Activated CD8-positive, alpha-beta memory T cell treated with anti-CD3 and anti-CD28 coated beads for 1 hour (primary cell): ENCODE data around the gene MDFIC.

ENCODE experiments used
- DNase-seq, 2 donors: peaks; one replicate each; pipeline ENCODE4 v3.0.0-alpha.2; 2020; ENCODE audit warnings: low read depth in 1 of 2; ENCODE audit errors: extremely low read depth in 1 of 2

The MDFIC gene

DNA sequence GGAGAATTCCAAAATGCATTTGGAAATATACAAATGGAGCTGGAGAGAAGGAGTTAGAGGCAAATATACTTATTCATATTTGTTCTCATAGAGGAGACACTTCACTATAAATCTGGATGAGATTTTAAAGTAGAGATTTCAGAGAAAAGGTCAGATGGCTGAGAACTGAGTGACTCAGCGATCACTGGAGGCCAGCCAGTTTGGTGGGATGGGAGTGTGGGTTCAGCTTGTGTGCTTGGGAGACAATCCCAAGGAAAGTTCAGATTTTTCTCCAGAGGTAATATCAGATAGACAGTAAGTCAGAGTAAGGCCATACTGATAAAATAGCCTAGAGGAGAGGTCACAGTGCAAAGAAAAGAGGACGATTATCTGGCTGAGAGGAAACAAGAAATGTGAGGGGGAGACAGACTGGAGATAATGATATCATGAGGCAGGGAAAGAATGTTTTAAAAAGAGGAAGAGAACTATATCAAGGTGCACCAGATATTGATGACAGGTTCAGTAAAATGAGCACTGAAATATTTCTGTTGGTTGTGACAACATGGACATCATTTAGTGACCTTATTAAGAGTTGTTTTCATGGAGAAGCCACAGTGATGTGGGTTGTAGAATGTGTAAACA, 67.0 kb downstream of the MDFIC start:
- DNase-seq: no peak

DNA sequence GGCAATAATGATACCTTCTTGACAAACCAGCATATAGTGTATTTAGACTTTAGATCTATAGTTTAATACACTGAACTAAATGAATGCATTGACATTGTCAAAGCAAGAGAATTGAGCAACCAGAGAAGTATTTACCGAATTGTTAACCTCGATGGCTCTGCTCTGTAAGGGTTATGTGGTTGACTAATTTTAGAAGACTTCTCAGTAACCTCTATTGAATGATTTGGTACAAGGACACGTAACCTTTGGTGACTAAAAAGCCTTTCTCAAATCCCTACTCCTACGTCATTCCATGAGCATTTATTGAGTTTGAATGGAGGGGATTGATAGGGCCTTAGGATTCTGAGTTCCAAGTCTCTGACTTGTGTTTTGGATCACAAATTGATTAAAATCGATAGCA, 67.6 kb downstream of the MDFIC start:
- no peak for DNase-seq

DNA sequence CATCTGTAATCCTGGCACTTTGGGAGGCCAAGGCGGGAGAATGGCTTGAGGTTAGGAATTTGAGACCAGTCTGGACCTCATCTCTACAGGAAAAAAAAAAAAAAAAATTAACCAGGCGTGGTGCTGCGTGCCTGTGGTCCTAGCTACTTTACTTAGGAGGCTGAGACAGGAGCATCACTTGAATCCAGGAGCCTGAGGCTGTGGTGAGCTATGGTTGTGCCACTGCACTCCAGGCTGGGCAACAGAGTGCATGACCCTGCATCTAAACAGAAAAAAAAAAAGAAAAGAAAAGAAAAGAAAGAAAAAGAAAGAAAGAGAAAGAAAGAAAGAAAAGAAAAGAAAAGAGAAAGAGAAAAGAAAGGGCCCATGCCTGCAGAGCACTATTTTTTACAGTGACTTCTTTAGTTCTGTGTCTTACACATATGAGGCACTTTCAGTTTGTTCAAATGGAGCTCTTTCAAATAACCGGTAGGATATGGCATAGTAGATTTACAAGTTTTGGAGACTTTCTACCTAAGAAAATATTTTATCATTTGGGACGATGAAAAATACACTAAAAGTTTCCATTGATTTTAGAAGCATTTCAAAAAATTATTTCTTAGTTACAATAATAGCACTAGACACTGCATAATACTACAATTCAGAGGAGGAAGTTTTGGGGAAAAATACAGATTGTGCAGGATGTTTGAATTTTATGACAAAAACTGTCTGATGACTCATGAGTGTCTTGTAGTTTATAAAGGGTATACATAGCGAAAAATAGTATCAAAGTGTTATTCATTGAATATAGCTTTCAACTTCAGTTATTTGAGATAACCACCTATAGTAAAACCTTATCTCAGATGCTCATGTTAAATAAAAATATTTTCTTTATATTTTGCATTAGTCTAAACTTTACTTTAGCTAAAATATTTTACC, 75.9 kb downstream of the MDFIC start:
- no peak for DNase-seq

DNA sequence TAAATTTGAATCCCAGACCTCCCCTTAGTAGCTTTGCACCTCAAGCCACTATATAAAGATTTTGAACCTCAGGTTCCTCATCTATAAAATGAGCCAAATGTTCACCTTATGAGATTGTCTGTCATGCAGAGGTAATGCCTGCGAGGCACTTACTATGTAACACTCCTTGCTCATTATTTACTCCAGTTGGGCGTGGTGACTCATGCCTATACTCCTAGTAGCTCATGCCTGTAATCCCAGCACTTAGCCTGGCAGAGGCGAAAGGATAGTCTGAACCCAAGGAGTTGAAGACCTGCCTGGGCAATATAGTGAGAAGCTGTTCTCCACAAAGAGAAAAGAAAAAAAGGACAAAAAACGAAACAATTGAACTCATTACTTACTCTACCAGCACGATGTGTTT, 82.2 kb downstream of the MDFIC start:
- no peak for DNase-seq

DNA sequence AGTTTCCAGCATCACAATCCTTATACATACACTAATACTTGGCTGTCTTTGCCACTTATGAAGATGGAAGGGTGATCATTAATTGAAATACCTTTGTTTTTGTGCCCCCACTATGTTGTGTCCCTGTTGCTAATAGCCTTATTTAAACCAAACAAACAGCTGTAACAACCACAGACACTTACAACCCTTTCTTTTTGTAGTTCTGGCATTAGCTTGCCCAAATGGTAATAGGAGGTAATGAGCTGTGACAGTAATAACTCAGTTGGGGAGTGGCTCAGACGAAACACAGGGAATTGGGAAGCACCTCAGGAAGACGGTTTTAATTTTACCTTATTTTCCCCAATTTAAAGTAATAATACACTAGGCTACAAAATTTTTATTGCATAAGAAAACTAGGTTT, 83.4 kb downstream of the MDFIC start:
- DNase-seq: no peak

DNA sequence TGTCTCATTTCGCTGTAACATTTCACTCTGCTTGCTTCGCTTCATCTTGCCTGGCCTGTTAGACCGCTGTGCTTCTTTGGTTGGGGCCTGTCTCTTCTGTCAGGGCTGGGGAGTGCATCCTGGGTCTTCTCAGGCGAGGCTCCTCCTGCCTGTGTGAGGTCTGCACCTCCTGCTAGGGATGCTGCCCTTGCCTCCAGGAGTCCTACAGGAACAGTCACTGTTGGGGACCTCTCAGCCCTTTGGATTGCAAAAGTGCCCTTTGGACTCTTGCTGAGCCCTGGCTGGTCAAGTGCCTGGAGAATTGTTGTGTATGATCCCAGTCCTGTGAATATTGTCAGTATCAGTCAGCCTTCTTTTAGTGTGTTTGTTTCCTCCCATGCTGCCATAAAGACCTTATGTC, 84.1 kb downstream of the MDFIC start:
- no peak for DNase-seq

DNA sequence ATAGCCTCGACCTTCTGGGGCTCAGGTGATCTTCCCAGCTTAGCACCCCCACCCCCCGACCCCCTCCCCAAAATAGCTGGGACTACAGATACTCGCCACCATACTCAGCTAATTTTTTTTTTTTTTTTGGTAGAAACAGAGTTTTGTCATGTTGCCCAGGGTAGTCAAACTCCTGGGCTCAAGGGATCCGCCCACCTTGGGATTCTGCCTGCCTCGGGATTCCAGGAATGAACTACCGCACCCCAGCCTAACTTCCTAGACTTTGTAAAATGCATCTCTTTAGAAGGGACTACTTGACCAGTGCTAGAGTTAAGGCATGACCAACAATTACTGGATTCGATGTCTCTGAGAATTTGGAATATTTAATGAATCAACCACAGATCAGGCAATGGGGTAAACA, 85.9 kb downstream of the MDFIC start:
- DNase-seq: no peak

DNA sequence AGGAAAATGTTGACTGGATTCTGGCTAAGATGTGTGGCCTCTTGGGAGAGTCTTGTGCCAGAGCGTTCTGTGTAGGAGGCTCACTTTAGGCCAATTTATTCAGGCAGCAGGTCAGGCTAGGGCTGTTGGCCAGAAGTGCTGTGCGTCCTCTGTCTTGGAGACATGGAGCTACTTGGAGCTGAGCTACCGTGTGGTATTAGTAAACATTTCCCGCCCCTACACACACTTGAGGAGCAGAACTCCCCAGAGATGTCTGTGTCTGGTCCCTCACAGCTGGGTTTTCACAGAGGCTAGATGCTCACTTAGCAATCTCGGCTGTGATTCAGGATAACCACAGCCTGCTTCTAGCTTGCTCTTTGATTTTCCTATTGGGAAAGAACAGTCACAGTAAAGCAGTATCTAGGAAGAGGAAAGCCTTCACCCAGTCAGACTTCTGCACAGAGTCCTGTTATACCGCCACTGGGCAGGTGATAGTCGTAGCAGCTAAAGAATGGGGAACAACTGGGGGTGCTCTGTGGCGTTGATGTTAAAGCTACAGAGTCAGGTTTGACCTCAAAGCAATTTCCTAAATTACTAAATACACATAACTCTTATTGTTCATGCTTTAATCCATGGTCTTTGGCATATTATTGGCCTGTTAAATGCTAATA, 86.7 kb downstream of the MDFIC start:
- DNase-seq: no peak

DNA sequence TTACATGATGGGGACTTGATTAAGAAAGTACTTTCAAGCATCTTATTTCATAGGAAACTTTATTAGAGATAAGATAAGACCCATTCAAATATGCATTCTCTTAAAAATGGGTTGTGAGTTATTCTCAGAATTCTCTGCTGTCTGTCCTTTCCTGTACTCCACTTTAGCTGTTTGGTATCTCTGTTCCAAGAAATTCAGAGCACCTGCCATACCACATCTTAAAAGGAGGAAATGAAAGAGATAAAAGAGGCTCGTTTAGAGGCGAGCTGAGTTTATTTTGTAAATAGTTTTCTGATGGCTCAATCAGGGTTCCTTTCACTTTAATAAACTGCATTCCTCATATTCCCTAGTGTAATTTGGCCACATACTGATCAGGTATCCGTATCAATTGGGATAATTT, 87.2 kb downstream of the MDFIC start:
- DNase-seq: no peak

DNA sequence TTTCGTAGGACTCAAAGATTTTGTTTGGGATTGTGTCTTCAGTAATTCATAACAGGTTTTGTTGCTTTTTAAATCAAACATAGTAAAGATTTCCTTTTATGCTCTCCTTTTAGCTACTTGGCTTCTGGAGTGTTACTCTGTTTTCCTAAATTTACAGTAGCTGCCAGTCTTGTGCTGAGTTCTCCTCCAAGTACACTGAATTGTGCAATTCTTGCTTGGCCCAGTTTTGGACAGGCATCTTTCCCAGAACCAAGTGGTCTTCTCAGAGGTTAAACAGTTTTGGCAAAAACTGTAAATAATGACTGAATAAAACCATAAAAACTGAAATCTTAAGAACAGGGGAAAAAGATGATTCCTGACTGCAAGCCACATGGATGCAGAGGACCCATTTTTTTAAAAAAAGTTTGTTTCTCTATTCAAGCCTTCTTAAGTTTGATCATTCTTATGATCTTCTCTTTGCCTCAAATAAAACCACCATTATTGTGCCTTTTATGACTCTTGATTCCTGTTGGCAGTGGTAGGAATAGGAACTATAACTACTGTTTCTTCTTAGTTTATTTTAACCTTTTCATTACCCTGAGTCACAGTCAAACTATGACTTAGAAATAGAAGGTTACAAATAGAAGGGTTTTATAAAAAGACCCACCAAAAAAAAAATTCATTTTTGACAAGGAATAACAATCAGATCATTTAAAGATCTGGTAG, 88.0 kb downstream of the MDFIC start:
- no peak for DNase-seq

DNA sequence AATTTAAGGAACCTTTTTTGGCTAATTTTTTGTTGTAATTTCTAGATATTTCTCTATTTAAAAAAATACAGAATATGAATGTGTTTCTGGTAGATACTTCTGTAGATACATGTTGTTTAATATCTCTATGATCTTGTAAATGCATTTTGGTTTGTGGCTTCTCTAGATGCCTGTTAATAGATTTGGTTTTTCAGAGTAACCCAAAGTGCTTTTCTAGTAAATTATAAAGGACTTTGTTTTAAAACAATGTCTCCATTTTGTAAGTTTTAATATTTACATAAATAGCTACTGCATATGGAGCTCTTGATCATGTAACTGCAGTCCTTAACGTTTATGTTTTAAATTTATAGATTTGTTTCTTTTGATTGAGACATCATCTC, 88.5 kb downstream of the MDFIC start:
- no peak for DNase-seq

DNA sequence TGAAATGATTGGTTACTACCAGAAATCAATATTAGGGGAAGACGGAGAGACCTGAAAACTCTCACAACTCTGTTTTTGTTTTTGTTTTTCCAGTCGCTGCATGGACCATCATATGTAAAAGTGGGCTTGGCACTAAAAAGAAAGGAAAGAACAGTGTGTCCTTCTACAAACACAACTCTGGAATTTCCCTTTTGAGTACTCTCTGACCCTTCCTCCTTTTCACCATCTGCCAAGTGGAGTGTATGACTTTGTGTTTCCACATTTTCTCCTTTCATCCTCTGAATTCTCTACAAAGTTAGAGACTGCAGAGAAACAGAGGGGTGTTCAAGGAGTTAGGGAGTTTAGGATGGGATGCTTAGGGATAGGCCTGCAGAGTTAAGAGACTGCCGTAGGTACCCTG, 92.0 kb downstream of the MDFIC start:
- DNase-seq: no peak

DNA sequence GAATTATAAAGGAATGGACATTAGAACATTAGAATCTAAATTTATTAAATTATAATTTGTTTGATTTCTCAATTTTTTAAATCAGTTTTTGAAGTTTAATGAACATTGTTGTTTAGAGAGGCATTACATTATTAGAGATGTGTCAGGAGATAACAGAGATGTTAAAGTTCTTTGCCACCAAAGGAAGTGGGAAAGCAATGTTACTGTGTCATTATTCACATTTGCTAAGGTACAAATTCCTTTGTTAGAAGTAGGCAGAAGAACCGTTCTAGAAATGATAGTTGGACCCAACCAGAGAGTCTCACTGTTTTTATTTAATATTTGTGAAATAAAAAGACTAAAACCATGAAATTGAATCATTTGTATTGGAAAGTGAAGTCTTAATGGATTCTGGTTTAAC, 92.9 kb downstream of the MDFIC start:
- DNase-seq: no peak

DNA sequence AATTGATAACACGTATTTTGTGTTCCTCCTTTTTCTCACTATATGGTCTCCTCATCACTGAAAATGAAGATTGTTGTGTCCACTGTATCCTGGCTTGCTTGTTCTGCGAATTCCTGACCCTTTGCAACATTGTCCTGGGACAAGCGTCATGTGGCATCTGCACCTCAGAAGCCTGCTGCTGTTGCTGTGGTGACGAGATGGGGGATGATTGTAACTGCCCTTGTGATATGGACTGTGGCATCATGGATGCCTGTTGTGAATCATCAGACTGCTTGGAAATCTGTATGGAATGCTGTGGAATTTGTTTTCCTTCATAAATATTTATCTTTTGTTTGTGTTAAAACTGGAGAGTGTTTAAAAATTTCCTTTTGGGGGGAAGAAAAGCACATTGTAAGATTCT, 93.7 kb downstream of the MDFIC start:
- DNase-seq: no peak

DNA sequence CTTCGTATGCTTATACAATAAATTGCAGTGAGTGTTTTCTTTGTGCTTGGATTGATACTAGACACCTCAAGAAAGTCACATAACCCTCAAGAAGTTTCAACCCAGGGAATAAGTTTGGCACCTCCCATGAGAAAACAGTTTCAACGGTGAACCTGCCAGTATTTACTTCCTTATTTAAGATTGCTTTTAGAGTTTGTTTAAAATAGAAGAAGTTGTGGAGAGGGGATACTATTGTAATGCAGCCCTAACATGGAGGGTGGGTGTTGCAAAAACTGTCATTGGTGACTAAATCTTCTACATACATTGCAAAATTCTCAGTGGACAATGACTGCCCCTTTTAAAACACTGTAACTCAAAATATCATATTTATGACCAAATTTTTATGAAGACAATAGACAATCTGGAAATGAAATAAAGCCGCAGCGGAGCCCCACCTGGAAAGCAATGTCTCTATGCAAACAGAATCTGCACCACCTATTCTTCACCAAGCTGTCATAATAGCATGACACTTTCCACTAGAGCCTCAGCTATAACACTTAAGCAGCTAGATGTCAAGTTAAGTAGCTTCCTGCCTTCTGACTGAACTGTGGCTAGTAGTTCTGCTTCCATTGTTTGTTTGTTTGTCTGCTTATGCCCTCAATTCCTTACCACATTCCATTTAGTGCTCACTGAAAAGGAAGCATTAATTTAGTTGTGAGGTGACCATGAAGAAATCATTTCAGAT, 98.2 kb downstream of the MDFIC start:
- DNase-seq: no peak

DNA sequence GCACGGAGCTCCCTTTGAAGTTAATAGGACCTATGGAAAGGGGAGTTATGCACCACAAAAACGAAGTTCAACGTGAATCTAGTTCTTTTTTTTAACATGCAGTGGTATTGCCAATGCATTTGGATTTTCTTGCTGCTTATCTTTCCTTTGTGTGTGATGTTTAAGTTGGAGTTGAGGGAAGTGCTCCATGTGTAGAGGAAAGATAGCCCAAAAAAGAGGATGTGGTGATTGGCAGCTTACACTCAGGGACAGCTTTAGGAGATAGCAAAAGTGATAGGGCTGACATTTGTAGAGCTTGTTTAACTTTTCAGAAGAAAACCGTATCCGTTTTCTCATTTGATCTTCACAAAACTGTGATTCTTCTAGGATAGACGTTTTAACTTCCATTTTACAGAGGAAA, 101.3 kb downstream of the MDFIC start:
- DNase-seq: no peak

DNA sequence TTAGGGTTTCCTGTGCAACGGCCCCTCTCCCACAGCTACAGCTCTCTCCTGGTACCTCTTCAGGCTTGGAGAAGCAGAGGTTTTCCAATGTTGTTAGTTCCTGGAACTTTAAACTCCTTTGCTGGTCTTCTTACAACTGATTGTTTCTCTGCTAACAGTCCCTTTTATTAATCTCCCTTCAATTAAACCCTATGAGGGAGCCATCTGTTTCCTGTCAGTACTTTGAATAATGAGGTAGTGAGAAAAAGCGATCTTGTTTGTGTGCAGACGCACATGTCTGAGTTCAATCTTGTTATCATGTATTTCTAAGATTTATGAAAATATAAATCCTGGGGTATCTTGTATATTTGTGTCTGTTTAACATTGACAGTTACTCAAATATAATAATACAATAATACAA, 102.4 kb downstream of the MDFIC start:
- no peak for DNase-seq

DNA sequence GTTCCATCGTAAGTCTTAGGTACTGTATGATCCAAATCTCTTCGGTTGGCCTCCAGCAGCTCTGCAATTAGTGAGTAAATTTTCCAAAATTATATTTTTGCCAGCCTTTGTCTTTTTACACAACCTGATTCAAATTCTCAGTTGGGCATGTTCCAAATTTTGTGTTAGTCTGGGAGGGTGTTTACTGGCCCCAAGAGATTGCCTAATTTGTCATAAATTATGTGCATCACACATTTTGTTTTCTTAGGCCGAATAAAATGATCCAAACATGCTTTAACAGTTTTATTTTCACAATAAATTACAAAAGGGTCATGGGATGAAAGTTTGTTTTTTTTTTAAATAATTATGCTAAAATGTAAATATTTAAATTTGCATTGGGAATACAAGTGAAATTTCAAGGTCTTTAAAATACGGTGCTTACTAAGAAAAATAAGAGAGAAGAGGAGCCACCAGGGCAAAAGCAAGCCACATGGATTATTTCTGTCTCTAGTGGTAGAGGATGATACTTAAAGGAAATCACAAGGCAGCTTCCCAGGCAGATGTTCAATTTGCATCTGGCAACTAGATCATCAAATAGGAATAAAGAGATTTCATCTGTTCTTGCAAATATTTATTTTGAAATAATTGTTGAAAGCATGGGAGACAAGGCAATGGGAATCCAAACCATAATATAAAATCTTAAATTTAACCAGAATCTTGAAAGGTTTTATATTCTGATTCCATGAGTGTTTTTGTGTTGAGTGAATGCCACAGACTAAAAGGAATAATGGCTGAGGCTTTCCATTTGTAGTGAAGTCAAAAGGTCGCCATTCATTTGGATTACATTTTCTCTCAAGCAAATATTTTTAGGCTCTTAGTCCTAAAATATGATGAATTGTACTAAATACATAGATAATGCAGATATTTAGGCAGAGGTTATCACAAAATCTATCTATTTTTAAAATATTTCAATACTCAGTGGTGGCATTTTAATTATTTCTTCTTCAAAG, 111.1 kb downstream of the MDFIC start:
- no peak for DNase-seq

DNA sequence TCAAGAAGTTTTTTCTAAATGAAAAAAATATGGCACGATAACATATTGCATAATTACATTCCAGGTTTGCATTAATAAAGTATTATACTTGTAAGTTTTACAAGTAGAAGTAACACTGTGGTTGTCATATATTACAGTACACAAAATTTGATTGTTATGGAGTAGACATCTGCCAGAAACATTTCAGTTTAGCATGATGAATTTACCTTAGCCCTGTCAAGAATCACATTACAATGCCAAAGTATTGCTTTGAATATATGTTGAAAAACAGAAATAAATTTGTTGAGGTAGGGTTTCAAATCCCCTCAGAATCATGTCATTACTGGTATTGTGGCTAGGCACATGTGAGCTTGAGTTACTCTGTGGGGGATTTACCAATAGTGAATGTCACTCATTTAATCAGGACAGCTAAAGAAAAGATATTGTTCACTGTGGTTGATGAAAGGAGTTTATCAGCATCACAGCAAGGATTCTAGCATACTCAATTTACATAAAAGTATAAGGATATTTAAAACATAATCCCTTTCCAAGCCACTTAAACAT, 112.1 kb downstream of the MDFIC start:
- DNase-seq: no peak
